HL-60 (cell line): ENCODE measurements around the gene CCDC169.

Source experiments
- DNase-seq, 2 experiments: peaks; one replicate each; pipeline ENCODE4 v3.0.0-alpha.2; 2010 to 2020; ENCODE audit warnings: low read depth in 1 of 2, low spot score in 1 of 2
- H3K27ac ChIP-seq: fragments of 250-450 bp; sonication (Bioruptor Pico); replicated peaks from 2 replicates; pipeline ENCODE4 v1.5.1; 2020; ENCODE audit warnings: mild to moderate bottlenecking, moderate library complexity
- H3K27me3 ChIP-seq: fragments of 250-450 bp; sonication (Bioruptor Pico); 2 replicates; pipeline ENCODE4 v1.5.1; 2021; ENCODE audit warnings: mild to moderate bottlenecking, moderate library complexity; ENCODE audit not compliant: insufficient read depth, poor library complexity, severe bottlenecking
- H3K4me3 ChIP-seq: replicated peaks from 2 replicates; pipeline ENCODE4 v1.5.1; 2011; ENCODE audit warnings: mild to moderate bottlenecking, control low read depth, low read length; ENCODE audit not compliant: insufficient read depth
- GABPA ChIP-seq: IDR thresholded peaks from 2 replicates; pipeline ENCODE4 v1.6.1; 2012; ENCODE audit warnings: low read depth
- POLR2AphosphoS5 ChIP-seq: IDR thresholded peaks from 2 replicates; pipeline ENCODE4 v1.6.1; 2012; ENCODE audit warnings: low read depth
- REST ChIP-seq: IDR thresholded peaks from 2 replicates; pipeline ENCODE4 v1.6.1; 2012; ENCODE audit warnings: low read depth; ENCODE audit not compliant: insufficient replicate concordance
- SPI1 ChIP-seq: IDR thresholded peaks from 2 replicates; pipeline ENCODE4 v1.6.1; 2012; ENCODE audit warnings: low read depth, mild to moderate bottlenecking, borderline replicate concordance
- TF ChIP-seq, protein P1 (sequence below): IDR thresholded peaks from one replicate; pipeline ENCODE4 v1.5.1; 2011; ENCODE audit warnings: low read length, control low read depth, inconsistent platforms; ENCODE audit not compliant: insufficient read depth

Gene CCDC169

DNA sequence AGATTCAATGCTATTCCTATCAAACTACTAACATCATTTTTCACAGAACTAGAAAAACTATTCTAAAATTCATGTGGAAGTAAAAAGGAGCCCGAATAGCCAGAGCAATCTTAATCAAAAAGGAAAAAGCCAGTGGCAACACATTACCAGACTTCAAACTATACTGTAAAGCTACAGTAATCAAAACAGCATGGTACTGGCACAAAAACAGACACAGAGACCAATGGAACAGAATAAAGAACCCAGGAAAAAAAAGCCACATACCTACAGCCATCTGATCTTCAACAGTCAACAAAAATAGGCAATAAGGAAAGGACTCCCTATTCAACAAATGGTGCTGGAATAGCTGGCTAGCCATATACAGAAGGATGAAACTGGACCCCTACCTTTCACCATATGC lies 72.9 kb downstream of the CCDC169 start:
- no peaks in the 10 kb centered on the region for H3K27me3 ChIP-seq
- no peak overlapping the region for H3K4me3 ChIP-seq
- H3K27ac ChIP-seq, result no peak overlapping the region
- no peak for DNase-seq
- TF ChIP-seq GABPA (no peak), SPI1 (no peak), POLR2AphosphoS5 (no peak), REST (no peak)
- TF ChIP-seq, protein P1, sequence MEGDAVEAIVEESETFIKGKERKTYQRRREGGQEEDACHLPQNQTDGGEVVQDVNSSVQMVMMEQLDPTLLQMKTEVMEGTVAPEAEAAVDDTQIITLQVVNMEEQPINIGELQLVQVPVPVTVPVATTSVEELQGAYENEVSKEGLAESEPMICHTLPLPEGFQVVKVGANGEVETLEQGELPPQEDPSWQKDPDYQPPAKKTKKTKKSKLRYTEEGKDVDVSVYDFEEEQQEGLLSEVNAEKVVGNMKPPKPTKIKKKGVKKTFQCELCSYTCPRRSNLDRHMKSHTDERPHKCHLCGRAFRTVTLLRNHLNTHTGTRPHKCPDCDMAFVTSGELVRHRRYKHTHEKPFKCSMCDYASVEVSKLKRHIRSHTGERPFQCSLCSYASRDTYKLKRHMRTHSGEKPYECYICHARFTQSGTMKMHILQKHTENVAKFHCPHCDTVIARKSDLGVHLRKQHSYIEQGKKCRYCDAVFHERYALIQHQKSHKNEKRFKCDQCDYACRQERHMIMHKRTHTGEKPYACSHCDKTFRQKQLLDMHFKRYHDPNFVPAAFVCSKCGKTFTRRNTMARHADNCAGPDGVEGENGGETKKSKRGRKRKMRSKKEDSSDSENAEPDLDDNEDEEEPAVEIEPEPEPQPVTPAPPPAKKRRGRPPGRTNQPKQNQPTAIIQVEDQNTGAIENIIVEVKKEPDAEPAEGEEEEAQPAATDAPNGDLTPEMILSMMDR, result no peak

GRCh38 chr13:36219883-36220282 lies 77.7 kb downstream of the CCDC169 start:
- H3K4me3 ChIP-seq, result no peak overlapping the region
- TF ChIP-seq GABPA (no peak), REST (no peak), SPI1 (no peak), POLR2AphosphoS5 (no peak)
- TF ChIP-seq, protein P1, result no peak
- no peak overlapping the region for H3K27ac ChIP-seq
- H3K27me3 ChIP-seq, result no peaks in the 10 kb centered on the region
- no peak for DNase-seq

GRCh38 chr13:36217456-36217855 lies 80.2 kb downstream of the CCDC169 start:
- no peak for DNase-seq
- no peak overlapping the region for H3K27ac ChIP-seq
- TF ChIP-seq REST (no peak), POLR2AphosphoS5 (no peak), SPI1 (no peak), GABPA (no peak)
- TF ChIP-seq, protein P1, result no peak
- no peaks in the 10 kb centered on the region for H3K27me3 ChIP-seq
- no peak overlapping the region for H3K4me3 ChIP-seq
